HG03469 (cell line): ENCODE measurements around the gene ZNF649.

Source experiments
- ATAC-seq: cut with Tn5 transposase; IDR thresholded peaks from one replicate; pipeline ENCODE4 v1.9.1; 2021; ENCODE audit warnings: mild to moderate bottlenecking, moderate library complexity, moderate number of reproducible peaks; ENCODE audit not compliant: unreplicated experiment

ZNF649 gene

DNA sequence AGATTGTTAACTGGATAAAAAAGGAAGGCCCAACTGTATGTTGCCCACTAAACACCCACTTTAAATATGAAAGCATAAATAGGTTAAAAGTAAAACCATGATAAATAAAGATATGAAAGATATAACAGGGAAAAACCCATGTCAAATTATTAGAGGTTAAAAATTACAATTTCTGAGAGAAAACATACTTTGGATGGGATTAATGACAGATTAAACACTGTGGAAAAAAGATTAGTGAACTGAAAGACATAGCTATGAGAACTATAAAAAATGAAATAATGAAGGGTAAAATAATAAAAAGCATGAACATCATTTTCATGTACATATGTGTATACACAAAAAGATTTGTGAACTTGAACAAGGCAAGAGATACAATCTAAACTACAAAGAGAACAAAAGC lies 14.9 kb downstream of the ZNF649 start:
- no peak for ATAC-seq

DNA sequence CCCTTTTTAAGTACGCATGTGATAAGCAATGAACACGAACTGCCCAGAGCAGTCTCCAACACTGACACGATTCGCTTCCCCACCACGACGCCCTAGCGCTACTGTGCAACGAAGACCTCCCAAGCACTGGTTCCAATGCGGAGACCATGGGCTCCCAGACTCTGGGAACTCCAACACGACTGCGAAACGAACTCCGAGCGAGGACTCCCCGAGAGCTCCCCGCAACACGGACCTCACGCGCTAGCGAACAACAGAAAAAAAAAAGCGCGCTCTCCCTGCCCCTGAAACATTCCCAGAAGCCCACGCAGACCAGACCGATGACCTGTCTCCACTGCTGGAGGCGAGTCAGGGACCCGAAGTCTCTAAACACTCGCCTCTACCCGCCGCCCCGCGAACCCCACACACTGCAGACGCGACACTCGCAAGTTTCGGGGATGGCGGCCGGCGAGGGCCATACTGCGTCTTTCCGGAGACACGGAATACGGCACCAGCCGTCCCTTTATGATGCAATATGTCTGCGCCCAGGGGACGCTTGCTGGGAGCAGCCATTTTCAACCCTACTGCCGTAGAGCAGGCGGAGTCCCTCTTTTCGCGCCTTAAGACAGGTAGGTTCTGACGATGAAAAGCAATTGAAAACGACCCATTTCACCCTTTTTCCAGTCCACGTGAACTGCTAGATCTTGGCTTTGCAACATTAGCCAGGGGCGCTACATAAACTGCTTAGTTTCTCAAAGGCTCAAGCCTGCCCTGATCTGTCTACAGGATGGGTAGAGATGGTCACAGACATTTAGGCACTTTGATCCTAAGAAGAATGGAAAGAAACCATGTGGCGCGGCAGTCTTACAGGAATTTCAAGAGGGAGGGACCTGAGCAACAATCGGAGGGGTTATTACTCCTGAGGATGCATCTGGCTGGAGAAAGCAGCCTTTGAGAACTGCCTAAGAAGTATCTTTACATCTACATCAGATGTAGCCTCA lies 17.0 kb downstream of the ZNF649 start, which contains the start of gene ZNF577:
ZNF577 (minus strand) TSS at position 430 of the 977 bp plus-strand sequence. CDS start 7,569 bp downstream, outside the sequence.
- ATAC-seq: no peak

DNA sequence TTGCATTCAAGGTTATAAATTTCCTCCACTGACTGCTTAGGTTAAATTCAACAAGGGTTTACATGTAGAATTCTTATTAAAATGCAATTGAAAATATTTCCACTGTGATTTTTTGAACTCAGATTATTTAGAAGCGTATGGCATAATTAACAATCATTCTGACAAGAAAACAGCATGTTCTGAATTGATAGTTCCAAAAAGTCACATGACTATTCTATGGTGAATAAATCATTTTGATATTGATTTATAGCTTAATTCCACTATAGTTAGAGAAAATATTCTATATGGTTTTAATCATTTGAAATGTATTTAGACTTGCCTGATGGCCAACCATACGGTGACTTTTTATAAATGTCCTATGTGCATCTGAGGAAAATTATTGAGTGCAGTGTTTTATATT lies 20.1 kb downstream of the ZNF649 start:
- no peak for ATAC-seq

DNA sequence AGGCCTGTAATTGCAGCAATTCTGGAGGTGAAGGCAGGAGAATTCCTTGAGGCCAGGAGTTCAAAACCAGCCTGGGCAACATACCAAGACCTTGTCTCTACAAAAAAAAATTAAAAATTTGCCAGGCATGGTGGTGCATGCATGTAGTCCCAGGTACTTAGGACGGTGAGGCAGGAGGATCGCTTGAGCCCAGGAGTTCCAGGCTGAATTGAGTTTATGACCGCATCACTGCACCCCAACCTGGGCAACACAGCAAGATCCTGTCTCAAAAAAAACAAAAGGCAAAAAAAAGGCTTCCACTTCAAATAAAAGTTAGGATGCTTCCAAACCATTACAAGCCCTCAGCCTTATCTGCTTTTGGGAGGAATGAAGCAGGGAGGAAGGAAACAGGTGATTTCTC lies 22.3 kb downstream of the ZNF649 start:
- ATAC-seq: no peak

DNA sequence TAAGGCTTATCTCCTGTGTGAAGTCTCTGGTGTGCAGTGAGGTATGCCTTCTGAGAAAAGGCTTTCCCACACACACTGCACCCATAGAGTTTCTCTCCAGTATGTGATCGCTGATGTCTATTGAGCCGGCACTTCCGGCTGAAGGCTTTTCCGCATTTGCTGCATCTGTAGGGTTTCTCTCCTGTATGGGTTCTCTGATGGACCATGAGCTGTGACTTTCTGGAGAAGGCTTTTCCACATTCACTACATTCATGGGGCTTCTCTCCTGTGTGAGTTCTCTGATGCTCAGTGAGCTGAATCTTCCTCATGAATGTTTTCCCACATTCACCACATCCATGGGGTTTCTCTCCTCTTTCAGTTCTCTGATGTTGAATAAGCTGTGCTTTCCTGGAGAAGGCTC lies 31.7 kb downstream of the ZNF649 start:
- no peak for ATAC-seq

DNA sequence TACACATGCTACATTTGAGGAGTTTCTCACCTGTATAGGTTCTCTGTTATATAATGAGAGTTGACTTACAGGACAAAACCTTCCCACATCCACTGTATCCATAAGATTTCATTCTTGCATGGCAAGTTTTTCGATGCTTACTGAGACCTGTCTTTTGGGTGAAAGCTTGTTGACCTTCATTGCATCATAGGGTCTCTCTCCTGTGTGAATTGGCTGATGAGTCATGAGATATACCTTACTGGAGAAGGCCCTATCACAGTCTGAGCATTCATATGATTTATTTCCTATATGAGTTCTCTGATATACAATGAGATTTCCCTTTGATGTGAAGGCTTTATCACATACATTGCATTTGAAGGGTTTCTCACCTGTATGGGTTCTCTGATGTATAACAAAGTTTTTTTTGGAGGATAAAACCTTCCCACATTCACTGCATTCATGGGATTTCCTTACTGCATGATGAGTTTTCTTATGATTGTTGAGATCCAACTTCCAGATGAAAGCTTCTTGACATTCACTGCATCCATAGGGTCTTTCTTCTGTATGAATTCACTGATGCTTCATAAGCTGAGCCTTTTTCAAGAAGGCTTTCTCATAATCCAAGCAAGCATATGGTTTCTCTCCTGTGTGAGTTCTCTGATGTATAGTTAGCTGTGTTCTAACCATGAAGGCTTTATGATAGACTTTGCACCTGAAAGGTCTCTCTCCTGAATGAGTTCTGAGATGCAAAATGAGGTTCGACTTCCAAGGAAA lies 42.8 kb downstream of the ZNF649 start:
- ATAC-seq: no peak
